Thymus (tissue), 11 donors: ENCODE data around the gene CAPN10. TPM values are rescaled to one million over a fixed set of nuclear protein-coding genes. Genes with fewer than 3 reads are reported as not detected.

Experiments used
- DNase-seq, 9 donors: peaks; one replicate each; pipeline ENCODE4 v3.0.0-alpha.2; 2013; ENCODE audit warnings: low spot score in 9 of 9, low read depth in 6 of 9, missing footprints in 1 of 9
- H3K27ac ChIP-seq, 2 donors: one replicate each; pipeline ENCODE4 v1.5.1; 2013; ENCODE audit warnings: control low read depth in 1 of 2, low read depth in 1 of 2, low read length in 1 of 2, mild to moderate bottlenecking in 1 of 2, moderate library complexity in 1 of 2
- H3K27me3 ChIP-seq, 2 donors: one replicate each; pipeline ENCODE4 v1.5.1; 2013; ENCODE audit warnings: low read length in 1 of 2; ENCODE audit not compliant: control insufficient read depth in 2 of 2, insufficient read depth in 1 of 2
- H3K36me3 ChIP-seq, 2 donors: one replicate each; pipeline ENCODE4 v1.5.1; 2013; ENCODE audit warnings: low read length in 1 of 2, mild to moderate bottlenecking in 1 of 2, moderate library complexity in 1 of 2; ENCODE audit not compliant: control insufficient read depth in 2 of 2, insufficient read depth in 2 of 2
- H3K4me1 ChIP-seq, 2 donors: one replicate each; pipeline ENCODE4 v1.5.1; 2013; ENCODE audit warnings: low read length in 2 of 2; ENCODE audit not compliant: control insufficient read depth in 2 of 2, insufficient read depth in 2 of 2
- H3K4me3 ChIP-seq, 2 donors: one replicate each; pipeline ENCODE4 v1.5.1; 2013; ENCODE audit warnings: low read length in 2 of 2, control low read depth in 1 of 2, mild to moderate bottlenecking in 1 of 2
- H3K9me3 ChIP-seq, 2 donors: one replicate each; pipeline ENCODE4 v1.5.1; 2013; ENCODE audit warnings: low read length in 1 of 2, mild to moderate bottlenecking in 1 of 2; ENCODE audit not compliant: control insufficient read depth in 2 of 2, insufficient read depth in 1 of 2
- WGBS: extraction: QIAGEN DNeasy Blood & Tissue Kit; methylation state at CpG from one replicate; pipeline ENCODE4 v1.1.7; 2013; 5-methylcytosine and 5-hydroxymethylcytosine counted together
- polyA plus RNA-seq: library from polyadenylated mRNA; stranded (reverse); fragments of 200-250 nt; gene quantifications from one replicate; pipeline ENCODE4 v1.2.3, GENCODE V29; 2013
- total RNA-seq: library from RNA; stranded (reverse); fragments of 120-200 nt; gene quantifications from one replicate; pipeline ENCODE4 v1.2.4, GENCODE V29; 2013
- donor health status: healthy.

The CAPN10 gene
- total and polyA plus RNA-seq, 2 donors: 34.1 to 67.0 TPM

- Histone ChIP-seq H3K27me3 (no peaks in the 10 kb centered on the region), H3K4me1 (no peaks in the 10 kb centered on the region), H3K9me3 (peaks cover 2 to 42% of the 10 kb centered on the region in 2 donors), H3K36me3 (no peaks in the 10 kb centered on the region), H3K4me3 (no peak overlapping the region), H3K27ac (no peak overlapping the region)
- WGBS: 92% methylated on average over 3 of the region's 3 CpGs
- DNase-seq: no peak
Measured at GRCh38 chr2:240635998-240636547, 49.5 kb downstream of the CAPN10 start.

- no peaks in the 10 kb centered on the region for H3K4me1 ChIP-seq
- no peak for DNase-seq
- WGBS: 95% methylated on average over 11 of the region's 11 CpGs
Measured at GRCh38 chr2:240636563-240637115, 50.1 kb downstream of the CAPN10 start.

GRCh38 chr2:240637116-240637900 lies 50.8 kb downstream of the CAPN10 start:
- Histone ChIP-seq H3K36me3 (no peaks in the 10 kb centered on the region), H3K27me3 (no peaks in the 10 kb centered on the region), H3K4me3 (no peak overlapping the region), H3K9me3 (peaks cover 4 to 39% of the 10 kb centered on the region in 2 donors), H3K4me1 (no peaks in the 10 kb centered on the region), H3K27ac (no peak overlapping the region)
- DNase-seq: no peak
- 92% methylated on average over 17 of the region's 17 CpGs for WGBS

More at GRCh38 chr2:240636563-240637115, 50.1 kb downstream of the CAPN10 start:
- no peaks in the 10 kb centered on the region for H3K27me3 ChIP-seq
- H3K27ac ChIP-seq: no peak overlapping the region
- H3K4me3 ChIP-seq: no peak overlapping the region
- H3K36me3 ChIP-seq: no peaks in the 10 kb centered on the region
- H3K9me3 ChIP-seq: peaks cover 2 to 40% of the 10 kb centered on the region in 2 donors

- Histone ChIP-seq H3K9me3 (peaks cover 5 to 41% of the 10 kb centered on the region in 2 donors), H3K27me3 (no peaks in the 10 kb centered on the region), H3K4me3 (no peak overlapping the region), H3K27ac (no peak overlapping the region), H3K36me3 (no peaks in the 10 kb centered on the region), H3K4me1 (no peaks in the 10 kb centered on the region)
- DNase-seq: no peak
- 94% methylated on average over 8 of the region's 8 CpGs for WGBS
Measured at GRCh38 chr2:240637901-240638345, 51.4 kb downstream of the CAPN10 start.

GRCh38 chr2:240638512-240639160 lies 52.1 kb downstream of the CAPN10 start:
- Histone ChIP-seq H3K36me3 (no peaks in the 10 kb centered on the region), H3K9me3 (peaks cover 6 to 44% of the 10 kb centered on the region in 2 donors), H3K27me3 (no peaks in the 10 kb centered on the region), H3K27ac (no peak overlapping the region), H3K4me3 (no peak overlapping the region), H3K4me1 (no peaks in the 10 kb centered on the region)
- 87% methylated on average over 18 of the region's 18 CpGs for WGBS
- DNase-seq: no peak

- DNase-seq: no peak
- H3K4me1 ChIP-seq: no peaks in the 10 kb centered on the region
- peaks cover 6 to 36% of the 10 kb centered on the region in 2 donors for H3K9me3 ChIP-seq
- no peak overlapping the region for H3K4me3 ChIP-seq
- 95% methylated on average over 18 of the region's 18 CpGs for WGBS
- H3K27ac ChIP-seq: no peak overlapping the region
- H3K36me3 ChIP-seq: no peaks in the 10 kb centered on the region
- H3K27me3 ChIP-seq: peaks cover 0 to 2% of the 10 kb centered on the region in 2 donors
Measured at GRCh38 chr2:240639566-240639965, 53.0 kb downstream of the CAPN10 start.

- H3K27me3 ChIP-seq: peaks cover 0 to 2% of the 10 kb centered on the region in 2 donors
- no peaks in the 10 kb centered on the region for H3K36me3 ChIP-seq
- no peaks in the 10 kb centered on the region for H3K4me1 ChIP-seq
- peaks cover 4 to 25% of the 10 kb centered on the region in 2 donors for H3K9me3 ChIP-seq
- no peak for DNase-seq
- H3K4me3 ChIP-seq: no peak overlapping the region
- WGBS: 35% methylated on average over 16 of the region's 16 CpGs
- no peak overlapping the region for H3K27ac ChIP-seq
Measured at GRCh38 chr2:240640939-240641338, 54.4 kb downstream of the CAPN10 start.

- H3K36me3 ChIP-seq: no peaks in the 10 kb centered on the region
- no peak overlapping the region for H3K4me3 ChIP-seq
- DNase-seq: no peak
- no peak overlapping the region for H3K27ac ChIP-seq
- peaks cover 4 to 22% of the 10 kb centered on the region in 2 donors for H3K9me3 ChIP-seq
- WGBS: 93% methylated on average over 36 of the region's 36 CpGs
- H3K4me1 ChIP-seq: no peaks in the 10 kb centered on the region
- H3K27me3 ChIP-seq: peaks cover 0 to 9% of the 10 kb centered on the region in 2 donors
Measured at GRCh38 chr2:240642061-240642805, 55.7 kb downstream of the CAPN10 start.
